Measurements from ENCODE around the gene RAMACL.

The RAMACL gene

GRCh38 chr6:166565084-166565967 lies 21.2 kb downstream of the RAMACL start:
- ChIA-PET POLR2A (interaction anchor here (0.7 kb wide), 1 partner anchor 117 kb away, joined by 3 read pairs; no protein-coding TSS in a partner anchor), CTCF (interaction anchor here (1.3 kb wide), 1 partner anchor 12 kb away, joined by 3 read pairs; no protein-coding TSS in a partner anchor)
- TF ChIP-seq CTCF (IDR thresholded peaks at IDR 0.05; ENCODE audit: insufficient read depth, low read length, missing control alignments), result no peak
- DNase-seq (ENCODE audit: low read depth, low spot score), result no peak
- no peak overlapping the region for H3K4me3 ChIP-seq (ENCODE audit: low read depth, low read length)

- TF ChIP-seq CTCF (IDR thresholded peaks at IDR 0.05; ENCODE audit: insufficient read depth, low read length, missing control alignments), result no peak
- CTCF ChIA-PET, result no interaction called here
- POLR2A ChIA-PET, result no interaction called here
- no peak overlapping the region for H3K4me3 ChIP-seq (ENCODE audit: low read depth, low read length)
- DNase-seq (ENCODE audit: low read depth, low spot score), result no peak
These were observed 22.7 kb downstream of the RAMACL start for GRCh38 chr6:166563805-166564204.

- ChIA-PET POLR2A (no interaction called here), CTCF (no interaction called here)
- TF ChIP-seq CTCF (IDR thresholded peaks at IDR 0.05; ENCODE audit: insufficient read depth, low read length, missing control alignments), result no peak
- DNase-seq (ENCODE audit: low read depth, low spot score), result no peak
- no peak overlapping the region for H3K4me3 ChIP-seq (ENCODE audit: low read depth, low read length)
These were observed 23.3 kb downstream of the RAMACL start for GRCh38 chr6:166563200-166563599.

- H3K4me3 ChIP-seq (ENCODE audit: low read depth, low read length), result no peak overlapping the region
- CTCF ChIA-PET, result no interaction called here
- TF ChIP-seq CTCF (IDR thresholded peaks at IDR 0.05; ENCODE audit: insufficient read depth, low read length, missing control alignments), result no peak
- POLR2A ChIA-PET, result no interaction called here
- DNase-seq (ENCODE audit: low read depth, low spot score), result no peak
These were observed 23.8 kb downstream of the RAMACL start for GRCh38 chr6:166562726-166563125.

- no peak overlapping the region for H3K4me3 ChIP-seq (ENCODE audit: low read depth, low read length)
- POLR2A ChIA-PET, result no interaction called here
- DNase-seq (ENCODE audit: low read depth, low spot score), result peak; percentile 71
- TF ChIP-seq CTCF (IDR thresholded peaks at IDR 0.05; ENCODE audit: insufficient read depth, low read length, missing control alignments), result no peak
- CTCF ChIA-PET, result no interaction called here
These were observed 24.6 kb downstream of the RAMACL start for GRCh38 chr6:166561771-166562359.

- DNase-seq (ENCODE audit: low read depth, low spot score), result no peak
- ChIA-PET CTCF (interaction anchor here (1.0 kb wide), 1 partner anchor 34 kb away, joined by 5 read pairs; no protein-coding TSS in a partner anchor), POLR2A (no interaction called here)
- no peak overlapping the region for H3K4me3 ChIP-seq (ENCODE audit: low read depth, low read length)
- TF ChIP-seq CTCF (IDR thresholded peaks at IDR 0.05; ENCODE audit: insufficient read depth, low read length, missing control alignments), result no peak
These were observed 26.3 kb downstream of the RAMACL start for GRCh38 chr6:166560222-166560621.

All from AG04449 (cell line).